ENCODE results near the gene PRKCH. TPM values are rescaled to one million over a fixed set of nuclear protein-coding genes. Genes with fewer than 3 reads are reported as not detected.

The PRKCH gene
- total and polyA plus RNA-seq, 10 of the 15 experiments (the other 5 are each of a cell fraction or from before 2014, with no cell fraction given): 10.7 to 140 (median 33.2) TPM

- TF ChIP-seq ZNF384 (IDR thresholded peaks at IDR 0.05; ENCODE audit: borderline replicate concordance, low read depth, low read length): no peak
- TF ChIP-seq TBL1XR1 (IDR thresholded peaks at IDR 0.05; ENCODE audit: low read depth, low read length): no peak
- no peak for TF ChIP-seq SKIL (IDR thresholded peaks at IDR 0.05; ENCODE audit: low read depth, poor library complexity, severe bottlenecking)
Observed at GRCh38 chr14:61489932-61490331, 168.6 kb downstream of the PRKCH start (continued).

GRCh38 chr14:61491224-61491623 lies 169.8 kb downstream of the PRKCH start:
- BruUV-seq (replicated peaks): no TSS peak
- no peaks in the 10 kb centered on the region for H3K9me3 ChIP-seq (replicated peaks; ENCODE audit: control insufficient read depth, insufficient read depth, low read length)
- no peak overlapping the region for H2AFZ ChIP-seq (ENCODE audit: control insufficient read depth, low read depth, low read length)
- POLR2A ChIA-PET: no interaction called here
- H3K4me1 ChIP-seq (ENCODE audit: control insufficient read depth, insufficient read depth, low read length): no peaks in the 10 kb centered on the region
- WGBS (ENCODE audit: insufficient coverage, insufficient replicate concordance, low lambda C conversion rate, missing lambda C conversion rate): 0% methylated on average over 1 of the region's 1 CpG
- no peaks in the 10 kb centered on the region for H3K27me3 ChIP-seq (replicated peaks in 1 of 2; ENCODE audit: control insufficient read depth in 2 of 2, insufficient read depth in 2 of 2, low read length in 1 of 2)
- peaks cover 12 to 23% of the 10 kb centered on the region in 2 experiments for H3K36me3 ChIP-seq (ENCODE audit: control insufficient read depth in 2 of 2, insufficient read depth in 2 of 2, low read length in 1 of 2)
- SMC1A ChIA-PET (ENCODE audit: uncharacterized antibody, unreplicated experiment): interaction anchor here (0.6 to 2.0 kb wide), 10 partner anchors 10 to 346 kb away, joined by 3 to 11 read pairs (median 4); no protein-coding TSS in a partner anchor
- H3K9ac ChIP-seq (ENCODE audit: control insufficient read depth, insufficient read depth, low read length): no peak overlapping the region
- RAD21 ChIA-PET (ENCODE audit: unreplicated experiment): interaction anchor here (1.2 to 1.5 kb wide), 3 partner anchors 12 to 346 kb away, joined by 3 read pairs; no protein-coding TSS in a partner anchor
- no peak overlapping the region for H3K4me2 ChIP-seq (ENCODE audit: control insufficient read depth, insufficient read depth)
- no peak overlapping the region for H3K27ac ChIP-seq (ENCODE audit: control insufficient read depth, insufficient read depth)
- no peaks in the 10 kb centered on the region for H4K20me1 ChIP-seq (ENCODE audit: control insufficient read depth, insufficient read depth)
- ATAC-seq: no peak
- intact Hi-C loops (cut with micrococcal nuclease; ENCODE audit: unreplicated experiment): no loop called here
- DNase-seq (ENCODE audit: low read depth, low spot score): no peak
- TF ChIP-seq SMC3 (IDR thresholded peaks at IDR 0.05; ENCODE audit: borderline replicate concordance, low read length) (no peak), ESRRA (IDR thresholded peaks at IDR 0.05; ENCODE audit: low read length) (no peak), BACH1 (IDR thresholded peaks at IDR 0.05; ENCODE audit: borderline replicate concordance) (no peak), ZNF217 (IDR thresholded peaks at IDR 0.05) (no peak), ZZZ3 (IDR thresholded peaks at IDR 0.05; ENCODE audit: control insufficient read depth, insufficient read length, low read depth) (no peak), RAD21 (IDR thresholded peaks at IDR 0.05; ENCODE audit: insufficient read depth, low read depth, low read length) (no peak), MYB (IDR thresholded peaks at IDR 0.05; ENCODE audit: borderline replicate concordance, low read depth, low read length) (no peak), TAF1 (IDR thresholded peaks at IDR 0.05; ENCODE audit: borderline replicate concordance, low read depth, low read length) (no peak), RUNX3 (IDR thresholded peaks at IDR 0.05; ENCODE audit: low read length) (no peak), SUZ12 (IDR thresholded peaks at IDR 0.05; ENCODE audit: unreplicated experiment) (no peak), PKNOX1 (IDR thresholded peaks at IDR 0.05) (no peak), POLR2A (IDR thresholded peaks at IDR 0.05; ENCODE audit: low read depth, low read length) (no peak), BCL3 (IDR thresholded peaks at IDR 0.05; ENCODE audit: borderline replicate concordance, insufficient read depth, low read depth, low read length, poor library complexity, severe bottlenecking) (no peak), KAT2A (conservative IDR thresholded peaks at IDR 0.05; ENCODE audit: control insufficient read depth, low read depth, low read length) (no peak), USF1 (IDR thresholded peaks at IDR 0.05; ENCODE audit: borderline replicate concordance, extremely low read length, insufficient read depth, low read depth, low read length) (no peak)
- H3K79me2 ChIP-seq (ENCODE audit: control insufficient read depth, insufficient read depth, low read length): no peaks in the 10 kb centered on the region
- no peak overlapping the region for H3K4me3 ChIP-seq
- CTCF ChIA-PET: interaction anchor here (0.6 to 1.7 kb wide), 3 partner anchors 9 to 346 kb away, joined by 3 to 5 read pairs (median 4); no protein-coding TSS in a partner anchor
- FAIRE-seq: no peak
- in situ Hi-C loops (cut with MboI): no loop called here

All from GM12878 (cell line).